OCI-LY3 (cell line): ENCODE data around the gene SNX30.

Experiments used
- EZH2phosphoT487 ChIP-seq: fragments of 200-600 bp; shearing (Covaris generic); IDR thresholded peaks from 2 replicates; pipeline ENCODE4 v1.6.1; 2018; ENCODE audit warnings: antibody characterized with exemption, mixed run types, low read depth
- TF ChIP-seq, protein P1 (sequence below): fragments of 200-600, 300-600 bp; sonication (generic); IDR thresholded peaks from 2 replicates; pipeline ENCODE4 v1.5.1; 2014; ENCODE audit warnings: antibody characterized with exemption, low read length, low read depth

DNA sequence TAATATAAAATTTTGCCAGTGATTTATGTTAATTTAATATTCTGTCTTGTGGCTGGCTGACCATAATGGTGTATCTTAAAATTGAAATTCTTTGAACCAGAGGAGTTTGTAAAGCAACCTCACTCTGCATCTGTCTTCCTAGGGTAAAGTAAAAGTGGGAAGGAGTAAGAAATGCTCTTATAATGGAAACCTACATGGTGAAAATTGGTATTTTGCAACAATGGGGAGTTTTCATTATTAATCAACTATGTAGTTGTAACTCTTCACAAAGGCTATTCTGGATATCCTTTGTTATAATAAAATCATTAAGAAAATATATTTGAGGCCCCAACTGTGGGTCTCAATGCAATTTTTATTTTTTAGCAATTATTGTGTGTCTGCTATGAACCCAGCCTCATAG lies 44.2 kb downstream of the SNX30 start:
- TF ChIP-seq, protein P1, sequence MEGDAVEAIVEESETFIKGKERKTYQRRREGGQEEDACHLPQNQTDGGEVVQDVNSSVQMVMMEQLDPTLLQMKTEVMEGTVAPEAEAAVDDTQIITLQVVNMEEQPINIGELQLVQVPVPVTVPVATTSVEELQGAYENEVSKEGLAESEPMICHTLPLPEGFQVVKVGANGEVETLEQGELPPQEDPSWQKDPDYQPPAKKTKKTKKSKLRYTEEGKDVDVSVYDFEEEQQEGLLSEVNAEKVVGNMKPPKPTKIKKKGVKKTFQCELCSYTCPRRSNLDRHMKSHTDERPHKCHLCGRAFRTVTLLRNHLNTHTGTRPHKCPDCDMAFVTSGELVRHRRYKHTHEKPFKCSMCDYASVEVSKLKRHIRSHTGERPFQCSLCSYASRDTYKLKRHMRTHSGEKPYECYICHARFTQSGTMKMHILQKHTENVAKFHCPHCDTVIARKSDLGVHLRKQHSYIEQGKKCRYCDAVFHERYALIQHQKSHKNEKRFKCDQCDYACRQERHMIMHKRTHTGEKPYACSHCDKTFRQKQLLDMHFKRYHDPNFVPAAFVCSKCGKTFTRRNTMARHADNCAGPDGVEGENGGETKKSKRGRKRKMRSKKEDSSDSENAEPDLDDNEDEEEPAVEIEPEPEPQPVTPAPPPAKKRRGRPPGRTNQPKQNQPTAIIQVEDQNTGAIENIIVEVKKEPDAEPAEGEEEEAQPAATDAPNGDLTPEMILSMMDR, result no peak
- TF ChIP-seq EZH2phosphoT487, result no peak
